GM10266 (cell line): ENCODE results near the gene FHIT.
"Not testable (repeated sequence)": the region's sequence is repeated elsewhere in the genome, so short reads cannot be mapped to it uniquely, and the experiment has no call there.

Experiments used
- DNase-seq: peaks from one replicate; pipeline ENCODE4 v3.0.0; 2012; ENCODE audit errors: extremely low spot score
- TF ChIP-seq, protein P1 (sequence below): IDR thresholded peaks from 2 replicates; pipeline ENCODE4 v1.5.1; 2012; ENCODE audit warnings: mild to moderate bottlenecking, low read depth; ENCODE audit not compliant: control insufficient read depth, insufficient read depth; ENCODE audit errors: missing control alignments

The FHIT gene

GRCh38 chr3:61005591-61005990, 245.7 kb downstream of the FHIT start:
- DNase-seq: no peak
- TF ChIP-seq, protein P1, sequence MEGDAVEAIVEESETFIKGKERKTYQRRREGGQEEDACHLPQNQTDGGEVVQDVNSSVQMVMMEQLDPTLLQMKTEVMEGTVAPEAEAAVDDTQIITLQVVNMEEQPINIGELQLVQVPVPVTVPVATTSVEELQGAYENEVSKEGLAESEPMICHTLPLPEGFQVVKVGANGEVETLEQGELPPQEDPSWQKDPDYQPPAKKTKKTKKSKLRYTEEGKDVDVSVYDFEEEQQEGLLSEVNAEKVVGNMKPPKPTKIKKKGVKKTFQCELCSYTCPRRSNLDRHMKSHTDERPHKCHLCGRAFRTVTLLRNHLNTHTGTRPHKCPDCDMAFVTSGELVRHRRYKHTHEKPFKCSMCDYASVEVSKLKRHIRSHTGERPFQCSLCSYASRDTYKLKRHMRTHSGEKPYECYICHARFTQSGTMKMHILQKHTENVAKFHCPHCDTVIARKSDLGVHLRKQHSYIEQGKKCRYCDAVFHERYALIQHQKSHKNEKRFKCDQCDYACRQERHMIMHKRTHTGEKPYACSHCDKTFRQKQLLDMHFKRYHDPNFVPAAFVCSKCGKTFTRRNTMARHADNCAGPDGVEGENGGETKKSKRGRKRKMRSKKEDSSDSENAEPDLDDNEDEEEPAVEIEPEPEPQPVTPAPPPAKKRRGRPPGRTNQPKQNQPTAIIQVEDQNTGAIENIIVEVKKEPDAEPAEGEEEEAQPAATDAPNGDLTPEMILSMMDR: no peak

DNA sequence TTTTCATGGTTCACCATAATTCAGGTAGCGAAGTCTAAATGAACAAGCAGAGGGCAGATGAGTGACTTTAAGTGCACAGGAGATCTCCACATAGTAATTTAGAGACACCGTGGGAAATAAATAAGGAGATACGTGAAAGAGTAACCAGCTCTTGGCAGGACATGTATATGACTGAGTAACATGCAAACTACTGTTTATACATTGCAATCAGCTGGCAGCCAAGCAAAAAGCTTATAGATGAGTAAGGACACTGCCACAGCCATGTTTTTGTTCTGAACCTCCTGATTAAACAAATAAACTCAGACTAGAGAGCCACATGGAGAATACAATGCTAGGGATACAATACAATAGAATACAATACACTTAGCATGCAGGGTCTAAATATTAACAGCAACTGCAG, 252.4 kb downstream of the FHIT start:
- DNase-seq: no peak
- TF ChIP-seq, protein P1: no peak

- DNase-seq: no peak
These were observed 258.9 kb downstream of the FHIT start for GRCh38 chr3:60992395-60992794.

DNA sequence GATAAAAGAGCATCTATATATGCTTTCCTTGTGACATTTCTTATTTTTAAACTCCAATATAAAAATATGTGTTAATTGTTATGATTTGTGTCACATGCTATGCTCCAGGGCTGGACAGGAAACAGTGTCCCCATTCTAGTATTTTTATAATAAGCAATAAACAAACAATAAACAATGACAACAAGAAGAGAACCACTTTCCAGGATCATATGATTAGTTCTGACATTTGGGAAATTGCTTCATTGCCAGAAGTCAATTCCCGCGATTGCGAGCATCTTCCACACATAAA, 260.9 kb downstream of the FHIT start:
- DNase-seq: no peak
- TF ChIP-seq, protein P1: no peak

More at GRCh38 chr3:60992395-60992794, 258.9 kb downstream of the FHIT start:
- TF ChIP-seq, protein P1: no peak

DNA sequence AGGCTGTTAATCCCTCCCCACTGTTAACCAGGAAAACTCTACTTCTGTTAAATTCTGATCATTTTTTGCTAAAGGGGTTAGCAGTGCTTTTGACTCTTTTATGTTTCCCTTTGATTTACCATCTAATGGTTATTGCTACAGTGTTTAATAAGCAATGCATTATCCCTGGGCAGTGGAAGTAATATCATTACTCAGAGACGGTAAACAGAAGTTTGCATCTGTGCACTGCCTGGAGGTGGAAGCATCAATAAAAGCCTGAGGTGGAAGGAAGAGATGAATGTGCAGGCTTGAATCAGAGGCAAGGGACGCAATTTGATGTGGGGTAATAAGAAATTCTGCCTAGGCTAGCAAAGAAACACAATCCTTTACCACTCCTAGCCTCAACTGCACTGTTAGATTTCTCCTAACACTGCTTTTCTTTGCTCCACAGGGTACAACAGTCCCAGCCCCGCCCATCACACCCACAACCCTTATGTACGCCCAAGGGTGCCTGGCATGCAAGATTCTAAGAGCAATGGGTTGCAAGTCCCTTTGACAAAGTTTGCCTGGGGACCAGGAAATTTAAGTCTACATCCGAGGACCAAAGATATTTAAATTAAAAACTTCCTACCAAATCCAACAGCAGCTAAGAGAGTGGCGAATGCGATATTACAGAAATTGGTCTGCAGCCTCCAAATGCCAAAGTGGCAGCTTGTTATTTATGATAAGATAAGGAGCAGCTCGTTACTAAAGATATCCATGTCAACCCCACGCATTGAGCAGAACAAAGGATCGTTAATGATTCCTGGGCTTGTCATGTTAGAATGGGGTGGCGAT, 261.4 kb downstream of the FHIT start:
- TF ChIP-seq, protein P1: no peak
- no peak for DNase-seq

GRCh38 chr3:60987191-60987590, 264.1 kb downstream of the FHIT start:
- DNase-seq: not testable (repeated sequence)

DNA sequence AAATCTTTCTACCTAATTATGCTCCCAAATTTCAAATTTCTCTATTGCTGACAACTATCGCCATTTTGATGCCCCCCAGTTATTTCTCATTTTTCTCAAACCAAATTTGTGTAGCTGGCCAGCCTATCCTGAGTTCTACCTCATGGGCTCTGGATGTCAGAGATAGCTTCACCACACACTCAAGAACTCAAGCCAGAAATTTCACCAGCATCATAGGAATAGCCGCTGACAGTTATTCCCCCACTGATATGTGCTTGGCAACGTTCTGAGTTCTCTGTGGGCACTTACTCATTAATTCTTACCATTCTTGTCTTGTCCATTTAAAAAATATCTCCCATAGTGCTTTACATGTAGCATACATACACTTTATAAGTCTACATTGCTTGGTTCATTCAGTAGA, 264.7 kb downstream of the FHIT start:
- DNase-seq: no peak
- TF ChIP-seq, protein P1: no peak

- TF ChIP-seq, protein P1: no peak
- no peak for DNase-seq
These were observed 267.3 kb downstream of the FHIT start for GRCh38 chr3:60983906-60984305.
